SH-SY5Y (cell line): ENCODE data around the gene SLC2A1.

ENCODE experiments used
- GATA2 ChIP-seq: IDR thresholded peaks from 2 replicates; pipeline ENCODE4 v1.6.1; 2011; ENCODE audit warnings: mild to moderate bottlenecking, low read depth, low read length
- GATA3 ChIP-seq: IDR thresholded peaks from 2 replicates; pipeline ENCODE4 v1.6.1; 2011; ENCODE audit warnings: low read depth, mild to moderate bottlenecking, low read length, moderate library complexity

The SLC2A1 gene

GRCh38 chr1:42958488-42959319, at the start of gene SLC2A1:
TSS of gene SLC2A1 (minus strand) at chr1:42958868. CDS start at chr1:42958651, 217 bp downstream.
- TF ChIP-seq GATA3: no peak
- TF ChIP-seq GATA2: no peak

GRCh38 chr1:43007377-43008114, 48.9 kb upstream of the SLC2A1 start:
- TF ChIP-seq GATA3 (no peak), GATA2 (no peak)

GRCh38 chr1:43005460-43006361, 47.0 kb upstream of the SLC2A1 start:
- TF ChIP-seq GATA3: peak; percentile 75
- peak; percentile 97 for TF ChIP-seq GATA2

- TF ChIP-seq GATA3 (no peak), GATA2 (no peak)
Measured at GRCh38 chr1:43004587-43005459, 46.2 kb upstream of the SLC2A1 start.

- TF ChIP-seq GATA3 (no peak), GATA2 (no peak)
Measured at GRCh38 chr1:43002766-43003165, 44.1 kb upstream of the SLC2A1 start.

- TF ChIP-seq GATA2: no peak
- TF ChIP-seq GATA3: no peak
Measured at GRCh38 chr1:43002116-43002515, 43.4 kb upstream of the SLC2A1 start.

- TF ChIP-seq GATA3 (no peak), GATA2 (no peak)
Measured at GRCh38 chr1:43001434-43001833, 42.8 kb upstream of the SLC2A1 start.

GRCh38 chr1:43000271-43000670, 41.6 kb upstream of the SLC2A1 start:
- TF ChIP-seq GATA2: no peak
- no peak for TF ChIP-seq GATA3

GRCh38 chr1:42999308-42999707, 40.6 kb upstream of the SLC2A1 start:
- no peak for TF ChIP-seq GATA2
- TF ChIP-seq GATA3: no peak

GRCh38 chr1:42998386-42998785, 39.7 kb upstream of the SLC2A1 start:
- TF ChIP-seq GATA2 (no peak), GATA3 (no peak)

GRCh38 chr1:42996384-42996970, 37.8 kb upstream of the SLC2A1 start:
- no peak for TF ChIP-seq GATA2
- no peak for TF ChIP-seq GATA3

GRCh38 chr1:42993502-42994136, 35.0 kb upstream of the SLC2A1 start:
- no peak for TF ChIP-seq GATA3
- TF ChIP-seq GATA2: no peak
